Measurements from ENCODE around the gene C1QTNF9. TPM values are rescaled to one million over a fixed set of nuclear protein-coding genes. Genes with fewer than 3 reads are reported as not detected.
A peak's percentile ranks its signal among the peaks of the same experiment; 100 is the strongest.
"Not testable (repeated sequence)": the region's sequence is repeated elsewhere in the genome, so short reads cannot be mapped to it uniquely, and the experiment has no call there.

Gene C1QTNF9
- total RNA-seq = under 1 TPM in 1 of 2 donors, not detected in 1; 0.28 TPM
- under 1 TPM; 0.03 to 0.20 TPM for polyA plus RNA-seq
- long read RNA-seq, donor 1 = 0 reads
- long read RNA-seq, donor 2 = 0 reads
- long read RNA-seq, donor 3 = 0 reads
- long read RNA-seq, donor 4 = 0 reads
- long read RNA-seq, donor 5 = 0 reads

GRCh38 chr13:24309300-24309699, at the start of gene C1QTNF9:
TSS of gene C1QTNF9 (plus strand) at chr13:24309580. CDS start at chr13:24316004, 6,424 bp downstream.
- H3K4me3 ChIP-seq; H3K9ac ChIP-seq (ENCODE audit: insufficient read depth in 1 of 2, low read length in 2 of 2); ATAC-seq (ENCODE audit: insufficient read depth, low FRiP score); H3K27me3 ChIP-seq (ENCODE audit: control insufficient read depth in 3 of 3, insufficient read depth in 3 of 3, low read length in 2 of 3); H3K9me3 ChIP-seq (ENCODE audit: control insufficient read depth in 4 of 4, insufficient read depth in 3 of 4, low read length in 3 of 4); H3K27ac ChIP-seq (ENCODE audit: low read depth in 1 of 2, low read length in 1 of 2); DNase-seq; H3K36me3 ChIP-seq (ENCODE audit: control insufficient read depth in 4 of 4, insufficient read depth in 4 of 4, low read length in 4 of 4): not testable (repeated sequence)
- WGBS, 2 donors = 57 to 72% methylated on average over 2 of the region's 2 CpGs
- H3K4me1 ChIP-seq (ENCODE audit: control insufficient read depth in 5 of 5, insufficient read depth in 5 of 5, low read length in 5 of 5) = peaks cover 0 to 13% (median 6%) of the 10 kb centered on the region in 5 donors

GRCh38 chr13:24261566-24261965, 47.8 kb upstream of the C1QTNF9 start:
- Histone ChIP-seq H3K36me3 (ENCODE audit: control insufficient read depth in 4 of 4, insufficient read depth in 4 of 4, low read length in 4 of 4) (no peaks in the 10 kb centered on the region), H3K27me3 (ENCODE audit: control insufficient read depth in 3 of 3, insufficient read depth in 3 of 3, low read length in 2 of 3) (no peaks in the 10 kb centered on the region), H3K27ac (ENCODE audit: low read depth in 1 of 2, low read length in 1 of 2) (no peak overlapping the region), H3K9ac (ENCODE audit: insufficient read depth in 1 of 2, low read length in 2 of 2) (no peak overlapping the region), H3K4me3 (no peak overlapping the region), H3K4me1 (ENCODE audit: control insufficient read depth in 5 of 5, insufficient read depth in 5 of 5, low read length in 5 of 5) (peaks cover 0 to 24% (median 0%) of the 10 kb centered on the region in 5 donors), H3K9me3 (ENCODE audit: control insufficient read depth in 4 of 4, insufficient read depth in 3 of 4, low read length in 3 of 4) (no peaks in the 10 kb centered on the region)
- TF ChIP-seq, protein P1, sequence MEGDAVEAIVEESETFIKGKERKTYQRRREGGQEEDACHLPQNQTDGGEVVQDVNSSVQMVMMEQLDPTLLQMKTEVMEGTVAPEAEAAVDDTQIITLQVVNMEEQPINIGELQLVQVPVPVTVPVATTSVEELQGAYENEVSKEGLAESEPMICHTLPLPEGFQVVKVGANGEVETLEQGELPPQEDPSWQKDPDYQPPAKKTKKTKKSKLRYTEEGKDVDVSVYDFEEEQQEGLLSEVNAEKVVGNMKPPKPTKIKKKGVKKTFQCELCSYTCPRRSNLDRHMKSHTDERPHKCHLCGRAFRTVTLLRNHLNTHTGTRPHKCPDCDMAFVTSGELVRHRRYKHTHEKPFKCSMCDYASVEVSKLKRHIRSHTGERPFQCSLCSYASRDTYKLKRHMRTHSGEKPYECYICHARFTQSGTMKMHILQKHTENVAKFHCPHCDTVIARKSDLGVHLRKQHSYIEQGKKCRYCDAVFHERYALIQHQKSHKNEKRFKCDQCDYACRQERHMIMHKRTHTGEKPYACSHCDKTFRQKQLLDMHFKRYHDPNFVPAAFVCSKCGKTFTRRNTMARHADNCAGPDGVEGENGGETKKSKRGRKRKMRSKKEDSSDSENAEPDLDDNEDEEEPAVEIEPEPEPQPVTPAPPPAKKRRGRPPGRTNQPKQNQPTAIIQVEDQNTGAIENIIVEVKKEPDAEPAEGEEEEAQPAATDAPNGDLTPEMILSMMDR (IDR thresholded peaks at IDR 0.05; ENCODE audit: control extremely low read depth, extremely low read depth) = no peak
- WGBS, 2 donors = 63 to 71% methylated on average over 3 of the region's 3 CpGs
- ATAC-seq (ENCODE audit: insufficient read depth, low FRiP score) (no peak), DNase-seq (peak in 1 of 3 donors; percentile 31)

GRCh38 chr13:24263632-24264031, 45.7 kb upstream of the C1QTNF9 start:
- TF ChIP-seq, protein P1 (IDR thresholded peaks at IDR 0.05; ENCODE audit: control extremely low read depth, extremely low read depth) = no peak
- H3K4me3 ChIP-seq = no peak overlapping the region
- H3K9me3 ChIP-seq (ENCODE audit: control insufficient read depth in 4 of 4, insufficient read depth in 3 of 4, low read length in 3 of 4) = no peaks in the 10 kb centered on the region
- DNase-seq (no peak), ATAC-seq (ENCODE audit: insufficient read depth, low FRiP score) (no peak)
- no peaks in the 10 kb centered on the region for H3K36me3 ChIP-seq (ENCODE audit: control insufficient read depth in 4 of 4, insufficient read depth in 4 of 4, low read length in 4 of 4)
- no peak overlapping the region for H3K9ac ChIP-seq (ENCODE audit: insufficient read depth in 1 of 2, low read length in 2 of 2)
- H3K27ac ChIP-seq (ENCODE audit: low read depth in 1 of 2, low read length in 1 of 2) = no peak overlapping the region
- no peaks in the 10 kb centered on the region for H3K27me3 ChIP-seq (ENCODE audit: control insufficient read depth in 3 of 3, insufficient read depth in 3 of 3, low read length in 2 of 3)
- 41 to 71% methylated on average over 4 of the region's 4 CpGs for WGBS, 2 donors
- H3K4me1 ChIP-seq (ENCODE audit: control insufficient read depth in 5 of 5, insufficient read depth in 5 of 5, low read length in 5 of 5) = peaks cover 0 to 24% (median 2%) of the 10 kb centered on the region in 5 donors

- Histone ChIP-seq H3K4me3 (no peak overlapping the region), H3K4me1 (ENCODE audit: control insufficient read depth in 5 of 5, insufficient read depth in 5 of 5, low read length in 5 of 5) (peaks cover 0 to 24% (median 2%) of the 10 kb centered on the region in 5 donors), H3K9ac (ENCODE audit: insufficient read depth in 1 of 2, low read length in 2 of 2) (no peak overlapping the region), H3K9me3 (ENCODE audit: control insufficient read depth in 4 of 4, insufficient read depth in 3 of 4, low read length in 3 of 4) (no peaks in the 10 kb centered on the region), H3K36me3 (ENCODE audit: control insufficient read depth in 4 of 4, insufficient read depth in 4 of 4, low read length in 4 of 4) (no peaks in the 10 kb centered on the region), H3K27ac (ENCODE audit: low read depth in 1 of 2, low read length in 1 of 2) (peak overlapping the region in 1 of 2 donors; percentile 79), H3K27me3 (ENCODE audit: control insufficient read depth in 3 of 3, insufficient read depth in 3 of 3, low read length in 2 of 3) (no peaks in the 10 kb centered on the region)
- ATAC-seq (ENCODE audit: insufficient read depth, low FRiP score) (peak; percentile 74), DNase-seq (peak; percentile 27 to 64 (median 47))
- WGBS, 2 donors = 43 to 46% methylated on average over 8 of the region's 8 CpGs
- TF ChIP-seq, protein P1 (IDR thresholded peaks at IDR 0.05; ENCODE audit: control extremely low read depth, extremely low read depth) = no peak
Measured at GRCh38 chr13:24264976-24265375, 44.4 kb upstream of the C1QTNF9 start.
